Measurements from ENCODE around the gene DERA. TPM values are rescaled to one million over a fixed set of nuclear protein-coding genes. Genes with fewer than 3 reads are reported as not detected.
"Not testable (repeated sequence)": the region's sequence is repeated elsewhere in the genome, so short reads cannot be mapped to it uniquely, and the experiment has no call there.

Gene DERA
- total RNA-seq, 1 donor from 2014 or later, result 7.2 TPM

DNA sequence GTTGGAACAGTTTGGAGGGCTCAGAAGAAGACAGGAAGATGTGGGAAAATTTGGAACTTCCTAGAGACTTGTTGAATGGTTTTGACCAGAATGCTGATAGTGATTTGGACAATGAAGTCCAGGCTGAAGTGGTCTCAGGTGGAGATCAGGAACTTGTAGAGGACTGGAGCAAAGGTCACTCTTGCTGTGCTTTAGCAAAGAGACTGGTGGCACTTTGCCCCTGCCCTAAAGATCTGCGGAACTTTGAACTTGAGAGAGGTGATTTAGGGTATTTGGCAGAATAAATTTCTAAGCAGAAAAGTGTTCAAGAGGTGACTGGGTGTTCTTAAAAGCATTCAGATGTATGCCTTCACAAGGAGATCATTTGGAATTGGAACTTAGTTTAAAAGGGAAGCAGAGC is 102.6 kb downstream of the DERA start:
- DNase-seq, result not testable (repeated sequence)

DNA sequence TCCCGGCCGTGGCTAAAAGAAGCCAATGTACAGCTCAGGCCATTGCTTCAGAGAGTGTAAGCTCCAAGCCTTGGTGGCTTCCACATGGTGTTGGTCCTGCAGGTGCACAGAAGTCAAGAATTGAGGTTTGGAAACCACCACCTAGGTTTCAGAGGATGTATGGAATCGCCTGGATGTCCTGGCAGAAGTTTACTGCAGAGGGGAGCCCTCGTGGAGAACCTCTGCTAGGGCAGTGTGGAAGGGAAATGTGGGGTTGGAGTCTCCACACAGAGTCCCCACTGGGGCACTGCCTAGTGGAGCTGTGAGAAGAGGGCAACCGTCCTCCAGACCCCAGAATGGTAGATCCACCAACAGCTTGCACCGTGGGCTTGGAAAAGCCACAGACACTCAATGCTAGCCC is 103.3 kb downstream of the DERA start:
- DNase-seq, result not testable (repeated sequence)

DNA sequence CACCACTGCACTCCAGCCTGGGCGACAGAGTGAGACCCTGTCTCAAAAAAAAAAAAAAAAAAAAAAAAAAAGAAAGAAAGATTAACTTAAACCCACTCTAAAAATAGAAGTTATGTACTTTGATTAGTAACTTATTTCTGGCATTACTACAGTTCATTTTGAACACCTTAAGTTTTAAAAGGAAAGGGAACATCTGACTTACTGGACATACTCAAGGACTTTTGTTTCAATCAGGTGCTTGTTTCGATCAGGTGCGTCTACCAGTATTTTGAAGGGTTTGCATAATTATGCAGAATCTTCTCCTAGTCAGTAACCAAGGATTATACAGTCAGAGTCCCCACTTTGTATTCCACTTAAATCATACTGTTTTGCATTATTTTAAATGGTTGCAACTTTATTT is 105.6 kb downstream of the DERA start:
- no peak for DNase-seq

DNA sequence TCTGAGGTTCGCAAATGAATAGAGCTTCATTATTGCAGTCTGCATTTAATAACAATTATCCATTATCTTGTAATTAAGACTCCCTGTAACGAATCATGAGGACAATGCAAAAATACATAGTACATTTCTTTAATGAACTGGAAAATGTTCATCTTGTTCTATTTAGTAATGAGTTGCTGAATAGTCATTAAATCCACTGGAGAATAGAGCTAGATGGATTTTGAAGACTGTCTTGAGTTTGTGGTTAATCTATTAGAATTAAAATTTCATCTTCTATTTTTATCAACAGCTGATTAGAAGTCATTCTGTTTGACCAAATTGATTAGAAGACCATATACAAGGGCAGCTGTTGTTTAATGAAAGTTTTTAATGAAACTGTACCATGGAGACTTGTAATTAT is 107.2 kb downstream of the DERA start:
- no peak for DNase-seq

DNA sequence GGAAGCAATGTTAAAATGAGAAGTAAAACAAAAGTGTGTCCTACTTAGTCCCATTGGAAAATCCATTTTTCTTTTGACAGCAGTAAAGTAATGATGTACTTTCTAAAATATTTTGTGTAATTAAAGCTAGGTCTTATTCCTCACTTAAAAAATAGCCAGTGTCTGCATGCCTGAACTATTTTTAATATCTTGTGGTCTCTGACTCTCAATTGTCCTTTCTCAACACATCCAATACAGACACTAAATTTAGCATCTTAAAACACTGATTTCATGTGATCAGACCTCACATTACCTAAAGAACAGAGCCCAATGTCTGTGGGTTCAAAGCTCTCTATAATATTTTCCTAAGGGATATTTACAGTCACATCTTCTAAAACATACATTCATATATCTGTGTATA is 108.0 kb downstream of the DERA start:
- DNase-seq, result no peak

DNA sequence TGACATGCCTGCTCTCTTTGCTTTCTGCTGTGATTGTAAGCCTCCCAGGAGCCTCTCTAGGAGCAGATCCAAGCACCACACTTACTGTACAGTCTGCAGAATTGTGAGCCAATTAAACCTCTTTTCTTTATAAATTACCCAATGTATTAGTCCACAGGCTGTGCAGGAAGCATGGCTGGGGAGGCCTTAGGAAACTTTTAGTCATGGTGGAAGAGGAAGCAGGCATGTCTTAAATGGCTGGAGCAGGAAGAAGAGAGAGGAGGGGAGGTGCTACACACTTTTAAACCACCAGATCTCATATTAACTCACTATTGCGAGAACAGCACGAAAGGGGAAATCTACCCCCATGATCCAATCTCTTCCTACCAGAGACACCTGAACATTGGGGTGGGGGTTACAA is 108.9 kb downstream of the DERA start:
- DNase-seq, result no peak

DNA sequence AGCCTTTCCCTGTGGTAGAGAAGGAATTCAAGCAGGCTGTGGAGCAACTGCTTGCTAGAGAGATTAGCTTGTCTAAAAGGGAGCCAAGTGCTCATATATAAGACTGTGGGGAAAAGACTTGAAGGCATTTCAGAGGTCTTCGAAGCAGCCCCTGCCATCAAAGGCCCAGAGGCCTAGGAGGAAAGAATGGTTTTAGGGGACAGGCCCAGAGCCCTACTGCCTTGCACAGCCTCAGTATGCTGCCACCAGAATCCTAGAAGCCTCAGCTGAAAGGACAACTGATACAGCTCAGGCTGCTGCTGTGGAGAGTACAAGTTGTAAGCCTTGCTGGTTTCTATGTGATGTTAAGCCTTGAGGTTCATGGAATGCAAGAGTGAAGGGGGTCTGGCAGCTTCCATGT is 109.9 kb downstream of the DERA start:
- no peak for DNase-seq

DNA sequence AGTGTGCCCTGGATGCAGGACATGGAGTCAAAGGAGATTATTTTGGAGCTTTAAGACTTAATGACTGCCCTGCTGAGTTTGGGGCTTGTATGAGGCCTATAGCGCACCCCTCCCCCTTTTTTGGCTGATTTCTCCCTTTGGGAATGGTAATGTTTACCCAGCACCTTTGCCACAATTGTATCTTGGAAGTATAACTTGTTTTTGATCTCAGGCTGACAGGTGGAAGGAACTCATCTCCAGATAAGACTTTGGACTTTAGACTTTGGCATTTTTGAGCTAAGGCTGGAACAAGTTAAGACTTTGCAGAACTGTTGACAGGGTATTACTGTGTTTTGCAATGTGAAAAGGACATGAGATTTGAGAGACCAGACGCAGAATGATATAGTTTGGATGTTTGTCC is 110.5 kb downstream of the DERA start:
- no peak for DNase-seq

DNA sequence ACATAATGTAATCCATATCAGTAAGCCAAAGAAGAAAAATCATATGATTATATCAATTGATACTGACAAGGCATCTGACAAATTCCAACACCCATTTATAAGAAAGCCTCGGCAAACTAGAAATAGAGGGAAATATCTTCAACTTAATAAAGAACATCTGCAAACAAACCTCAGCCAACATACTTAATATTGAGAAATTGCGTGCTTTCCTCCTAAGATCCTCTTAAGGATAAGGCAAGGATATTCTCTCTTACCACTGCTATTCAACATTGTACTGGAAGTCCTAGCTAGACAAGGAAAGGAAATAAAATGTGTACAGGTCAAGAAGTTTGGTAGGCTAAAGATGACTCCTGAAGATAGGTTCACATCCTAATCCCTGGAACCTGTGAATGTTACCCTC is 115.9 kb downstream of the DERA start:
- DNase-seq, result no peak

DNA sequence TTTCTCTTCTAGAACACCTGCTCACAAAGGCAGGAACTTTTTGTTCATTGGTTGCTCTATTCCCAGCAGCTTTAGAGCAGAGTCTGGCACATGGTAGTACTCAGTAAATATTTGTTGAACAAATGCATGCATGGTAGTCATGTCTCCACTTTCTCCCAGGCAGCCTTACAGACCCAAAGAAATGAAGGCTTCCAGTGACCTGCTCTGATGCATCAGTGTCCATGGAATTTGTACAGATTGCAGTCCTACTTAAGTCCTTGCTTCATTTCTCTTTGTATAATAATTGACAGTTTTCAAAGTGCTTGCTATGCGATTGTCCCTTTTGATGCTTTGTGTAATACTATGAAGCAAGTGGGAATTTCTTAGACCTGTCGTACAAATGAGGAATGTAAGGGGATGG is 119.6 kb downstream of the DERA start:
- DNase-seq, result no peak

DNA sequence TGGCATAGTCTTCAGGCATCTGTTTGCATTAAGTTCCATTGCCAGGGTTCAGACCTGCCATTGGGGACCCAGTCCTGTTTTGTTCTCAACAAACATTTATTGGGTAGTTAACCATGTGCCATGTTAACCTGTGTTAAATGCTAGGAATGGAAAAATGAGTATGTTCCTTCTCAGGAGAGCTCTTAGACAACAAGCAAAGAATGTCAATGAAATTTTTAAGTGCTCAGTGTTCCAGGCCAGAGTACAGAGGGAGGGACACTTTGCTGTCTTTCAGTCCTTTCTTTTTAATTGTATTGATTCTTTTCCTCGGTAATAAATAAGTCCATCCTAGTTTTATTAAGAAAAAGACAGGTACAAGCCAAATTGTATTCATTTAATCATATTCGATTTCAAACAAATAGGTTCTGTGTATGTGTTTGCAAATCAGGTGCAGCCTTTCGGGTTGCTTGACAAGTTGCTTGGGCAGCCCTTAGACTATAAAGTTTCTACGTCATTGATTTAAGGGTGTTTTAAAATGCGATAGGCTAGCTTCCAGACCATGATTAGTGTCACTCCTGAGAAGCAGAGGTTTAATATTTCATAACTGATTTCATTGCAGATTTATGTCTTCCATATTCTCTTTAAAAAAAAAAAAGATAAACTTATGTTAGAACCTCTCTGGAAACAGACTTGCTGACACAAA is 123.1 kb downstream of the DERA start:
- no peak for DNase-seq

DNA sequence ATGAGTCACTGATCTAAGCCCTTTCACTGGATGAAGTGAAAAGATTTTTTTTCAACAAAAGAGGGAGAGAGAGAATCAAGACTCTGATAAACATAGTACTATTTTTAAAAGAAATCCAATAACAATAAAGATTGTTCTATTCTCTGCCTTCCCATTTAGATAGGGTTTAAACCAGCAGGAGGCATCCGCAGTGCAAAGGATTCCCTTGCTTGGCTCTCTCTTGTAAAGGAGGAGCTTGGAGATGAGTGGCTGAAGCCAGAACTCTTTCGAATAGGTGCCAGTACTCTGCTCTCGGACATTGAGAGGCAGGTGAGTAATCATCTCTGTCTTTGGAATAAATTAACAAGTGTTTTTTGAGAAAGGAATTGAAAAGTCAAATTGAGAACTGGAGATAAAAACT is 124.9 kb downstream of the DERA start:
- DNase-seq, result no peak

DNA sequence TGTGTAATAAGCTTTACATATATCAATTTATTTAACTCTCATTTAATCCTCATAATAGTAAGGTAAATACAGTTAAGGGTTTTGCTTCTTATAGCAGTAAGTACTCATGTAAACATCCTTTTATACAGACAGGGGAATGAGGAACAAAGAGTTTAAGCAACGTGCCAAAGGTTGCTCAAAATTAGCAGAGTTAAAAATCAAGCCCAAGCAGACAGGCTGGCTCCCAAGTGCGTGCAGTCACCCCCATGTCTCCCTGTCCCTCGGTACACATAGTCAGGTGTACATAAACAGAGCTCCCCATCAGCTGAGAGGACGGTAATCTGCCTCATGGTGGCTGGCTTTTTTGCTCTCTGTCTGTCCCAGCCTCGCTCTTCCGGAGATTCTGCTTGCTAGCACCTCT is 126.4 kb downstream of the DERA start:
- DNase-seq, result no peak

DNA sequence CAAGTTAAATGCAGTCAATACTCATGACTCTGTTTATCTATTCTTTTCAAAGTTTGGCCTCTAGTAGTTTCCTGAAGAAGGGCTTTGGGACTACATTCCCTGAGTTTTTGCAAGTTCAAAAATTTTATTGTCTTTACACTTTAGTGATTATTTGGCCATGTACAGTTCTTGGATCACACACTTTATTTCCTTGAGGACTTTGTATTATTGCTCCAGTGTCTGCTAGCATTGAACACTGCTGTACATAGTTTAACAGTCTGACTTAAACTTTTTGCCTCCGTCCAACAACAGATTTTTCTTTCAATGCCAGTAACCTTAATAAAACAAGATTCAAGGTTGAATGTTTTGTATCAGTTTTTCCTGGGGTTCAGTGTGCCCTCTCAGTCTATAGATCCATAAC is 132.3 kb downstream of the DERA start:
- no peak for DNase-seq

DNA sequence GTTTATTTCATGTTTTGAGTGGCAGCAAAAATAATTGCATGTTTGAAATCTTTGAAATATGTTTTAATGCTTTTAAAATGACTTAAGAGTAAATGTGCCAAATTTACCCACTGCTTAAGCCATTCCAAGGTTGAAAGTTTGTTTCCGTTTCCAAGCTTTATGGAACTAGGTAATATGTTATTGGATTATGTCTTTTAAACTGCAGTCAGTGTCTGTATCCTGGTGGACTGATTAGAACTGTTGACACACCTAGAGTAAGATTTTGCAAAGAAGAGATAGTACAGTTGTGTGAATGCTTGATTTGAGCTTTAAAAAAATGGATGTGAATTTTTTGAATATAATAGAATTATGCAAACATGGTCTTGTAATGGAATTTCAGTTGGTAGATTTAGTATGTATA is 135.1 kb downstream of the DERA start:
- no peak for DNase-seq

DNA sequence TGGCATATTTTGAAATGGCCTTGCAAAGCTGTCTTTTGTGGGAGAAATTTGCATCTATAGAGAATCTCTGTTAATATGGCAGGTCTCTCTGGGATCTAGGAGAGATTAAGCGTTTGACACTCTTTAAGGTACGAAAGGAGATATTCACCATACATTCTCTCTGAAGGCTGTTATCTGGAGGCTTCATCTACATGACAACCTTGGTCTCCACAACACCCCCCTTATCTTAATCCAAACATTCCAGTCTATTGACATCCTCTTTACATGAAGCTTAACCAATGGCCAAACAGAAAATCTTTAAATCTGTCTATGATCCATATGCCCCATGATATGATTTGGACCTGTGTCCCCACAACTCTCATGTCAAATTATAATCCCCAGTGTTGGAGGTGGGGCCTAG is 137.4 kb downstream of the DERA start:
- DNase-seq, result no peak

DNA sequence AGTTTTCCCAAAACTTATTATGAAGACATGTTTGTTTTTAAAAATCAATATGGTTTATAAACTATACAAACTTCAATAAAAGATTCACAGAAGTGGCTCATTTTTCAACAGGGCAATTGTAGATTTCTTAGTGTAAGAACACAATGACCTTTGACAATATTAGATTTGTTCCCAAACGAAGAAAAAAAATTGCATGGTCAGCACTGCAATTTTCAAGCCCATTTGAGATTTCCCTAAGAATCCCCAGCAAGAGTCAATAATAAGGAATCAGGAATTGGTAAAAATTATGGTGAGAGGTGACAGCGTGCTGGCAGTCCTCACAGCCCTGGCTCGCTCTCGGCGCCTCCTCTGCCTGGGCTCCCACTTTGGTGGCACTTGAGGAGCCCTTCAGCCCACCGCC is 145.8 kb downstream of the DERA start:
- no peak for DNase-seq

DNA sequence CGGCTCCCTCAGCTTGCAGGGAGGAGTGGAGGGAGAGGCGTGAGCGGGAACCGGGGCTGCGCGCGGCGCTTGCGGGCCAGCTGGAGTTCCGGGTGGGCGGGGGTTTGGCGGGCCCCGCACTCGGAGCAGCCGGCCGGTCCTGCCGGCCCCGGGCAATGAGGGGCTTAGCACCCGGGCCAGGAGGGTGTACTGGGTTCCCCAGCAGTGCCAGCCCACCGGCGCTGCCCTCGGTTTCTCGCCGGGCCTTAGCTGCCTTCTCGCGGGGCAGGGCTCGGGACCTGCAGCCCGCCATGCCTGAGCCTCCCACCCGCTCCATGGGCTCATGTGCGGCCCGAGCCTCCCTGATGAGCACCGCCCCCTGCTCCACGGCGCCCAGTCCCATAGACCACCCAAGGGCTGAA is 146.2 kb downstream of the DERA start:
- DNase-seq, result not testable (repeated sequence)

DNA sequence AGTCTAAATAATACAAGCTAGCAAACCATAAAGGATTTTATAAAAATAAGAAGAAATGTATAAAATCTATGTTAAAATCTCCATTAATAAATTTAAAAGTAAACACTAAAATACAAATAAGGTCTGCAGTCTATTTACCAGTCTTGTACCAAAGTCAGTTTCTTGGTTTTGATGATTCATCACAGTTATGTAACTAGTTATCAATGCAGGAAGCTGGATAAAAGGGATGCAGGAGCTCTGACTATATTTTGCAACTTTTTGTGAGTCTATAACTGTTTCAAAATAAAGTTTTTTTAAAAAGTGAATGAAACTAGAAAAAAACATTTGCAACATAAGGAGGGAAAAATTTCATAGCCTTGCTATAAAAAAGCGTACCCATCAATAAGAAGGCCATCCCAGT is 151.5 kb downstream of the DERA start:
- no peak for DNase-seq

DNA sequence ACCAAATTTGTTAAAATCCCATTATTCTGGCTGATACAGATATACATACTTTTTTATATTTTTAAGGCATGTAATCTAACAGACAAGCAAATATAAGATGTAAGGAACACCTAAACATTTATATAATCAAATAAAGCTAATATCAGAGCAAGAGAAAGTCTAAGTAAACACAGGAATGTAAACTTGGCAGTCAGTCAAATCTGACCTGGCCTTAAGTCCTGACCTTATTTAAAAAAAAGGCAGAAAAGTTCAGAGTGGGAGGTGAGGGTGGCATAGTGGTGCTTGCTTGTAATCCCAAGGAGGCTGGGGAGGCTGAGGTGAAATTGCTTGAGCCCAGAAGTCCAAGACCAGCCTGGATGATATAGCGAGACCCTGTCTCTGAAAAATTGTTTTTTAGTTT is 152.6 kb downstream of the DERA start:
- DNase-seq, result no peak

DNA sequence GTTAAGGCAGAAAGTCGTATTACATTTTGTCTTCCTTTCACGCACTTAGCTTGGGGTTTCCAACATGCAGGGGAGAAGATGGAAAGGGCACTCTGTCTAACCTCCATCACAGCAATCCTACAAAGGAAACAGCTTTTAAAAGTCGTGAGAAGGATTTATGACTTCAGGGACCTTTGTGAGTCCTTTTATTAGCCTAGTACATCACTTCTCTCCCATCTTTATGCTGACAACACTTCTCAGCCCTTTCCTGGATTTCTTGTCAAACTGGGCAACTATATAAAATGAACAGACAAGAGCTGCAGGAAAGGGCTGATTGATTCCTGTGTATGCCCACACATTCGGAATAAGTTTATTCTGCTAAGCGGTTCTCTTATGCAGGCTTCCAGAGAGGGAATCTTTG is 159.0 kb downstream of the DERA start:
- no peak for DNase-seq

DNA sequence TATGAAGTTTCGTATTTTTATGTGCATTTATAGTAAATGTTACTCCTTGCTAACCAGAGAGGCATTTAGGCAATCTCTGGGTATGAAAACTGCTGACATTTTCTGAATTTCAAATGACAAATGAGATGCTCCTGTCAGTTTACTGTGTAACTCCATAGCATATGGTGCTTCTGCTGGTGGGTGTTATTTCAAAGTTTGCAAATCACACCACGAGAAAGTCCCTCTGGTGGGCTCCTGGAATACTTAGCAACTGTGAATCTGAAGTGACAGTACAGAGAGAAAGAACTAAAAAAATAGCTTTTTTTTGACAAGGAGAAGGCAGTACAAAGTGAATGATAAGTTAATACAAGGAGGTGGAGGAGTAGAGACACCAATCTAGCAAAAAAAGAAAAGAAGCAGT is 161.5 kb downstream of the DERA start:
- DNase-seq, result no peak

DNA sequence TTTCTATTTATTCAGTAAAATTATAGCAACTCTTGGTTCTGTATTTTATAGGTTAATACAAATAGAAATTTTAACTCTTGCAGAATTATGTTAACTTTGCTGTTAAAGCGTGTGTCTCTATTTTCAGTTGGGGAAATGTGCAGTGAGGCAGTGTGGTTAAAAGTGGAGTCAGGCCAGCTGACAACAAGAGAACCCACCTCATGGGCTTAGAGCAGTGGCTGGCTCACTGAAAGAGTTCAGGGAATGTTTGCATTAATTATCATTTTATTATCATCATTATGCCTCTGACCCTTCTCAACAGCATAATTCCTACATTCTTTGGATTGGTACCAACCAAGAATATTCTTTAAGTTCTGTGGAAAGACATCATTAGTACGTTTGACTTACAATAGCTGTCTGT is 163.8 kb downstream of the DERA start:
- no peak for DNase-seq

DNA sequence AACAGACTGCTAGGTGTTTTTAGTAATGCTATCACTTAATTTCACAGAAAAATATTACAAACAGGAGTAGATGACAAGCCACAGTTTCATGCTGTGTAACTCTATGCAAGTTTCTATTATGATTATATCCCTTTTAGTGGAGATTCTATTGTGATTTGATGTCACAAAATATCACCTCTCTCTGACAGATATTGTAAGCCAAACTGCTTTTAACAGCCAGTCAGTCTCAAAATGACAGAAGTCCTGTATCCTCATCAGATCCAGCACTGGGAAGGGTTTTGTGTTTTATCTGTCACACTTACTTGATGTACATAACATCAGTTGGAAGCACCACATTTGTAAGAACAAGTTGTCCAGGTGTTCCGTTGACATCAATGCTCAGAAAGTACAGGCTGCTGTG is 164.8 kb downstream of the DERA start:
- DNase-seq, result no peak

DNA sequence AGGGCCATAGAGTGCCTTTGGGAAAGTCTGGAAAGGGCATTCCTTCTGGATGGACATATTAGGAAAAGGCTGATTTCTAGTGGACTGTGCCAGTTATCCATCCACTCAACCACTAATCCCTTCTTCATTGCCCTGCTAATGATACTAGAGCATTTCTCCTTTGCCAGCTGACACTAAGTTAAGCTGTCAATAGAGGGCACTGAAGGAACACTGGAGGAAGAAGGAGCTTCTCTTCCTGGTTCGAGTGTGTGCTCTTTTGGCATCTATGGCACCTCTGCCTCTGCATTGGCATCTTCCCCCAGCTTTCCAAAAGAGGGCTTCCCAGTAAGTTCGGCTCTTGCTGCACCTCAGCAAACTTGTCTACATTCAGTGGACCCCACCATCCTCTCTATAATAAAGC is 165.4 kb downstream of the DERA start:
- DNase-seq, result no peak

All from occipital lobe (tissue), 2 donors.